IPS-18c (cell line): ENCODE data around the gene GNAQ.

Source experiments
- H3K4me3 ChIP-seq: 2 replicates; pipeline ENCODE4 v1.7.0; 2013; ENCODE audit warnings: low read depth, mild to moderate bottlenecking, low read length, moderate library complexity; ENCODE audit not compliant: insufficient read depth
- H3K9me3 ChIP-seq: one replicate; pipeline ENCODE4 v1.6.1; 2013; ENCODE audit warnings: mild to moderate bottlenecking, low read length, moderate library complexity; ENCODE audit not compliant: control insufficient read depth, insufficient read depth

Gene GNAQ

GRCh38 chr9:77834898-77835488 lies 196.6 kb downstream of the GNAQ start:
- Histone ChIP-seq H3K9me3 (no peaks in the 10 kb centered on the region), H3K4me3 (no peak overlapping the region)

GRCh38 chr9:77833561-77834429 lies 197.8 kb downstream of the GNAQ start:
- no peaks in the 10 kb centered on the region for H3K9me3 ChIP-seq
- no peak overlapping the region for H3K4me3 ChIP-seq

GRCh38 chr9:77832639-77833038 lies 199.0 kb downstream of the GNAQ start:
- Histone ChIP-seq H3K4me3 (no peak overlapping the region), H3K9me3 (no peaks in the 10 kb centered on the region)

- Histone ChIP-seq H3K4me3 (no peak overlapping the region), H3K9me3 (no peaks in the 10 kb centered on the region)
These were observed 199.8 kb downstream of the GNAQ start for GRCh38 chr9:77831781-77832180.

- no peak overlapping the region for H3K4me3 ChIP-seq
- no peaks in the 10 kb centered on the region for H3K9me3 ChIP-seq
These were observed 200.9 kb downstream of the GNAQ start for GRCh38 chr9:77830618-77831285.

- H3K9me3 ChIP-seq, result no peaks in the 10 kb centered on the region
- H3K4me3 ChIP-seq, result no peak overlapping the region
These were observed 202.2 kb downstream of the GNAQ start for GRCh38 chr9:77829420-77829819.

GRCh38 chr9:77827104-77827784 lies 204.4 kb downstream of the GNAQ start:
- no peaks in the 10 kb centered on the region for H3K9me3 ChIP-seq
- H3K4me3 ChIP-seq, result no peak overlapping the region

- H3K9me3 ChIP-seq, result no peaks in the 10 kb centered on the region
These were observed 205.0 kb downstream of the GNAQ start for GRCh38 chr9:77826621-77827020.

GRCh38 chr9:77826116-77826515 lies 205.5 kb downstream of the GNAQ start:
- Histone ChIP-seq H3K9me3 (no peaks in the 10 kb centered on the region), H3K4me3 (no peak overlapping the region)

More at GRCh38 chr9:77826621-77827020, 205.0 kb downstream of the GNAQ start:
- no peak overlapping the region for H3K4me3 ChIP-seq

GRCh38 chr9:77825361-77825760 lies 206.2 kb downstream of the GNAQ start:
- no peaks in the 10 kb centered on the region for H3K9me3 ChIP-seq
- H3K4me3 ChIP-seq, result no peak overlapping the region

- Histone ChIP-seq H3K9me3 (no peaks in the 10 kb centered on the region), H3K4me3 (no peak overlapping the region)
These were observed 211.2 kb downstream of the GNAQ start for GRCh38 chr9:77820293-77820954.

- Histone ChIP-seq H3K9me3 (no peaks in the 10 kb centered on the region), H3K4me3 (no peak overlapping the region)
These were observed 212.0 kb downstream of the GNAQ start for GRCh38 chr9:77819657-77820056.

- Histone ChIP-seq H3K4me3 (no peak overlapping the region), H3K9me3 (no peaks in the 10 kb centered on the region)
These were observed 213.9 kb downstream of the GNAQ start for GRCh38 chr9:77817590-77818311.

GRCh38 chr9:77816641-77817341 lies 214.8 kb downstream of the GNAQ start:
- H3K9me3 ChIP-seq, result no peaks in the 10 kb centered on the region
- H3K4me3 ChIP-seq, result no peak overlapping the region

- H3K4me3 ChIP-seq, result no peak overlapping the region
- no peaks in the 10 kb centered on the region for H3K9me3 ChIP-seq
These were observed 216.4 kb downstream of the GNAQ start for GRCh38 chr9:77815260-77815659.

- no peak overlapping the region for H3K4me3 ChIP-seq
These were observed 219.8 kb downstream of the GNAQ start for GRCh38 chr9:77811832-77812231.

More at GRCh38 chr9:77811832-77812231, 219.8 kb downstream of the GNAQ start:
- H3K9me3 ChIP-seq, result no peaks in the 10 kb centered on the region
